GM21717 (cell line): ENCODE measurements around the gene NTN3.
A peak's percentile ranks its signal among the peaks of the same experiment; 100 is the strongest.
"Not testable (repeated sequence)": the region's sequence is repeated elsewhere in the genome, so short reads cannot be mapped to it uniquely, and the experiment has no call there.

ENCODE experiments used
- ATAC-seq: cut with Tn5 transposase; IDR thresholded peaks from one replicate; pipeline ENCODE4 v1.9.1; 2021; ENCODE audit warnings: mild to moderate bottlenecking, moderate library complexity; ENCODE audit not compliant: unreplicated experiment

NTN3 gene

DNA sequence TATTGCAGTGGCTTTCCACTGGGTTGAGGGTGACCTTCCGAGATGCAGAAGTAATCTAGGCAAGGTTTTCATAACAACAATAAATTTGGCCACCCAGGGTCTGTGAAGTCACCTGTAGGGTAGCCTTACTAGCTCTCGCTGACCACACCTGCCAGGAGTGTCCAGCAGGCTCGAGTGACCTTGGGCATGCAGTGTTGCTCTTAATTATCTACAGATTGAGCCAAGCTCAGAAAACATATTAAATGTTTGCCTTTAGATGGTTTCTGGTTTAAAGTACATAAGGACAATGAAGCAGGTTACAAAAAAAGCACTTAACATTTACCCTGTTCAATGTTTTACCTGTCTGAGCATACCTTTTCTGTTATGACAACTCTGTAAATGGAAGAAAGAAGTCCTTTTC is 5.6 kb downstream of the NTN3 start:
- no peak for ATAC-seq

GRCh38 chr16:2477327-2477726 is 6.2 kb downstream of the NTN3 start:
- ATAC-seq = no peak

DNA sequence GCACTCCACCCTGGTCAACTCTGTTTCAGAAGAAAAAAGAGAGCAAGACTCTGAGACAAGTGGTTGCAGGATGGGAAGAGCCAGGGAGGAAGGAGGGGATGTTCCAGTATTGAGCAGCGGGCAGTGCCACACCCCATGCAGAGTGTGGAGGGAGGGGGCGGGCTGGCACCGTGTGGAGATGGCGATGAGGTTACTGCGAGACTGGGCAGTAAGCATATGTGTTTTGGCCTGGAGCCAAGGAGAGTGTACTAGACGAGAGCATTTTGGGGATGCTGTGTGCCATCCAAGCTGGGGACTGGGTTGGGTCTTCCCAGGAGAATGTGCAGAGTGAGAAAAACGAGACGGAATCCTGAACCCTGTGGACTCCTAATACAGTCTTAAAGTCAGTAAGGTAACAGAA is 7.2 kb downstream of the NTN3 start:
- no peak for ATAC-seq

DNA sequence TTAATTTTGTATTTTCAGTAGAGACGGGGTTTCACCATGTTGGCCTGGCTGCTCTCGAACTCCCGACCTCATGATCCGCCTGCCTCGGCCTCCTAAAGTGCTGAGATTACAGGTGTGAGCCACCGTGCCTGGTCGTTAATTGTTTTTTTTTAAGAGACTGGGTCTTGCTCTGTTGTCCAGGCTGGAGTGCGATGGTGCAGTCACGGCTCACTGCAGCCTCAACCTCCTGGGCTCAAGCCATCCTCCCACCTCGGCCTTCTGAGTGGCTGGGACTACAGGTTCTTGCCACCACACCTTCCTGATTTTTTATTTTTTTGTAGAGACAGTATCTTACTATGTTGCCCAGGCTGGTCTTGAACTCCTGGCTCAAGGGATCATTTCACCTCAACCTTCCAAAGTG is 8.9 kb downstream of the NTN3 start:
- not testable (repeated sequence) for ATAC-seq

GRCh38 chr16:2480948-2481347 is 9.9 kb downstream of the NTN3 start:
- ATAC-seq = no peak

DNA sequence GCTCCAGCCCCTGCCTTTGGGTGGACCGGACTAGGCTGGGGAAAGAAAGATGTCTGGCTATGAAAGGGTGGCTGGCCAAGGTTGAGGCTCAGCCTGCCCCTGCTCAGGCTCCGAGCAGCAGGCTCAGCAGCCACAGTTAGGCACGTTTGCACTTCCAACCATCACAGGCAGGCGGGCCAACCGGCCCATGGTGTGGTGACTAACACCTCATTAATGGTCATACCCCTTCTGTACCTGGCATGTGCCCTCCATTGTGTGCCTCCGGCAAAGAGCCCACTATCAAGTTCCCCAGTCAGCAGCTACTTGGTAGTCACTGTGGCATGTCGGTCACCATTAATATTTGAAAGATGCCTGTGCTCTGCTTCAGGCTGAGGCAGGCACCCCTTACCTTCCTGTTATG is 10.6 kb downstream of the NTN3 start:
- ATAC-seq = no peak

GRCh38 chr16:2482249-2482648 is 11.2 kb downstream of the NTN3 start:
- ATAC-seq = no peak

- no peak for ATAC-seq
These were observed 11.8 kb downstream of the NTN3 start for GRCh38 chr16:2482708-2483534.

GRCh38 chr16:2483939-2484897 is 13.1 kb downstream of the NTN3 start:
- ATAC-seq = no peak

DNA sequence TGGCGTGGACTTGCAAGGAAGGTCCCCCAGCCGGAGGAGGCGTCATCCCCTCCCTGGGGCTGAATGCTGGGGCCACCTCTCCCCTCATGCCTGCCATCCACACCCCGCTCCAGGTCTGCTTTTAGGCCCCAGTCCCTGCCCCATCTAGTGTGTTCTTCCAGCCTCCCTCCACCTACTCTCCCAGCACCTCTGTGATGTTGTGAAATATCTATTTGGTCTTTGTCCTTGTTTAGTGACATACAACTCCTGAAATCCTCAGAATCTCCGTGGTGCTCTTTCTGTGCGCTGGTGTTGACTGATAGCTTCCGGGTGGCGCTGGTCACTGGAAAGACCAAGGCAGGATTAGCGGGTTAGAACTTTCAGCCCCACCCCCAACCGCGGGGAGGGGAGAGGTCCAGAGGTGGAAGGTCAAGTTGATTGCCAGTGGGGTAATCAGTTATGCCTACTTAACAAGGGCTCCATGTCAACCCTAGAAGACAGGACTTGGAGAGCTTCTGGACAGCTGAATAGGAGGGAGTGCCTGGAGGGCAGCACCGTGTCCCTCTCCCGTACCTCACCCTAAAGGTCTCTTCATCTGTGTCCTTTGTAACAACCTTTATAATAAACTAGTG is 13.9 kb downstream of the NTN3 start:
- no peak for ATAC-seq

DNA sequence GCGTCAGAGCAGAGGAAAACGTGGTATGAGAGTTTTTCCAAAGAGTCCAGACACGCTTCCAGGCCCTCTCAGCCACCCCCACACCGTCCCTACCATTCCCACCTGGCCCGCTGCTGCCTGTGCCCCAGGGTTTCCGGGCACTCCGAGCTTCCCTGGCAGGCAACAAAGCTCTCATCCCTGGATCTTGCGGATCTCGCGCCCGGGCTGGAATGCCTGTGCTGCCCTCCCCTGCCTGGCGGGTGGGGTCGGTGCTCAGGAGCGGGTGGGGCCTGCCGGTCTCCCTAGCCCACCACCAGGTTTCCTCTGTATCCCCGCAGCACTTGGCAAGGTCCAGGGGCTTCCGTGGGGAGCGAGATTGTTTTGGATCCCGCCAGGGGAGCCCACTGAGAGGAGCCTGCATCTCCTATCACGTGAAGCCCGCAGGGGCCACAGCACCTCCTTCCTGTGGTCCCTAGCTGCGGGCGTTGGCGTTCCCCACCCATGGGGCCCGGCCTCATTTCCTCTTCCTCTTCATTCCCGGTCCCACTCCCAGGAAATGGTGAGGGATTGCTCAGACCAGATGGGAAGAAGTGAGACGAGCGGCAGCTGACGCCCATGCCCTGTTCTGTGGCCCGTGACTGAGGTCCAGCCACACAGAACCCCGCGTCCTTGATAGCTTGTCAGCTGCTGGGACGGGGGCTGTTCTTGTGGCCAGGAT is 14.9 kb downstream of the NTN3 start:
- ATAC-seq = no peak

- peak; percentile 49 for ATAC-seq
These were observed 15.8 kb downstream of the NTN3 start for GRCh38 chr16:2486645-2487516.

GRCh38 chr16:2487517-2487842 is 16.4 kb downstream of the NTN3 start:
- ATAC-seq = no peak

DNA sequence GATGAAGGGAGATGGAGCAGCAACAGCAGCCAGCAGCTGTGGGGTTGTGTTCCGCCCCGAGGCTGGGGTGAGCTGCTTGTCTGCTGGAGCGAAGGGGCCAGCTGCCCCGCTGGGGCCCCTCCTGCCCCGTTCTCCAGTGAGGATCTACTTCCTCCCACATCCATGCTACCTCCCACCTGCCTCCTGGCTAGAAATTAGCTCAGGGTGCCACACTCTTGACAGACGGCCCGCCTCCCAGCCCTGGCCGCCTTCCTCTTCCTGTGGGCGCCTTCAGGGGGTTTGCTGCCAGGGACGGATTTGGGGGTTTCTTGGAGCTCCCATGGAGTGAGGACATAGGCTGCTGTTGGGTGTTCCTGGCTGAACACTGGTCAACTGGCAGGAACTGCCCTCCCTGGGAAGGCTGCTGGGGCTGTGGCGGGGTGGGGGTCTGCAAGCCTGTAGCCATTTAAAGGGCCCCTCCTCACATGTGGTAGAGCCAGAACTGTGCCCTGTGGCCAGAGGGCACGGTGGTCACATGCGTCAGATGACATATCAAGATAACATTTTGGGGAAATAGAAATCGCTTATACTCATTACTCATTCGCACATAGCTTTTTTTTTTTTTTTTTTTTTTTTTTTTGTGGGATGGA is 16.9 kb downstream of the NTN3 start:
- ATAC-seq = no peak

DNA sequence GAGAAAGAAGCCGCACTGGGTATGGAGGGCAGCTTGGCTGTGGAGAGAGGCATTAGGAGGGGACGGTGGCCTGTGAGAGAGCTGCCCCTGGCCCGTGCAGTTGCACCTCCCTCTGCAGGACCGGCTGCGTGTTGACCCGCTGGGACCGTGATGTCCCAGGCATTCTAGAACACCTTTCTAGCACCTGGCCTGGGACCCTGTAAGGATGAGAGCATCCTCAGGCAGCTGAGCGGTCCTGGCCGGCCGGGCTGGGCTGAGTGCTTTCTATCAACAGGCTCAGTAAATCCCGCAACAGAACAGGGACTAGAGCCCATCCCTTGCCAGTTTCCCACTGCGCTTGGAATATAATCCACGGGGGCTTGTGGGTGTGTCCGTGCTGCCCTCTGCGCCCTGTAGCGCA is 18.5 kb downstream of the NTN3 start:
- no peak for ATAC-seq

GRCh38 chr16:2490190-2491105 is 19.4 kb downstream of the NTN3 start:
- ATAC-seq = no peak

GRCh38 chr16:2492292-2492691 is 21.2 kb downstream of the NTN3 start:
- no peak for ATAC-seq

DNA sequence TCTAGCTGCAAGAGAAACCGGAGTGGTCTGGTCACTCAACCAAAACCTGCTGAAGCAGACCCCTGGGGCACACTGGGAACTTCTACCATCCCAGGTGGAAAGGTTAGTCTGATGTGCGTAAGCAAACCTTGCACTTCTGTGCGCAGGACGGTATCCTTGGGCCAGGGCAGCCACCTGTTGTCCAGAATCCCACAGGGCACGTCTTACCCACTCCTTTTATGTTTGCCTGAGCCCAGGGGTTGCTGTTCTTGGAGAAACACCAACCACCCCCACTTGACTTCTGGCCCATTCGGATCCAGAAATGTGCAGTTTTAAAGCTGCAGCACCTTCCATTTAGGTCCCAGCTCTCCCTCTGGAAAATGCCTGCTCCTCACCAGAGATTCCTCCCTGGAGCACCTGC is 22.5 kb downstream of the NTN3 start:
- ATAC-seq = no peak

- no peak for ATAC-seq
These were observed 23.5 kb downstream of the NTN3 start for GRCh38 chr16:2494616-2495015.
